ENCODE measurements around the gene LSAMP. TPM values are rescaled to one million over a fixed set of nuclear protein-coding genes. Genes with fewer than 3 reads are reported as not detected.

The LSAMP gene
- polyA plus RNA-seq, 3 donors = not detected

- no peak overlapping the region for H3K27ac ChIP-seq (ENCODE audit: low read depth in 1 of 2, low read length in 2 of 2)
- no peak overlapping the region for H3K27ac Mint-ChIP-seq
- intact Hi-C loops (cut with micrococcal nuclease) = no loop called here
- no peaks in the 10 kb centered on the region for H3K27me3 ChIP-seq (ENCODE audit: control insufficient read depth in 2 of 2, insufficient read depth in 2 of 2, low read length in 2 of 2)
- no peaks in the 10 kb centered on the region for H3K79me2 ChIP-seq (ENCODE audit: insufficient read depth, low read length)
- no peaks in the 10 kb centered on the region for H3K4me1 Mint-ChIP-seq
- H3K4me1 ChIP-seq (ENCODE audit: control insufficient read depth in 1 of 2, insufficient read depth in 2 of 2, low read length in 2 of 2) = no peaks in the 10 kb centered on the region
- no peak overlapping the region for H2AFZ ChIP-seq (ENCODE audit: insufficient read depth, low read depth, low read length, poor library complexity, severe bottlenecking)
- TF ChIP-seq CTCF (IDR thresholded peaks at IDR 0.05) = no peak
- no peaks in the 10 kb centered on the region for H3K27me3 Mint-ChIP-seq (ENCODE audit: low read depth in 3 of 3)
- no peak overlapping the region for H3K9ac ChIP-seq (ENCODE audit: insufficient read depth, low read length, poor library complexity, severe bottlenecking)
- H3K9me3 Mint-ChIP-seq = peaks cover 2 to 10% (median 9%) of the 10 kb centered on the region in 7 donors
- no peaks in the 10 kb centered on the region for H3K36me3 ChIP-seq (replicated peaks in 1 of 2; ENCODE audit: control insufficient read depth in 1 of 2, insufficient read depth in 2 of 2, low read length in 2 of 2)
- no peak overlapping the region for H3K4me3 ChIP-seq (replicated peaks in 1 of 3; ENCODE audit: low read depth in 2 of 3, low read length in 3 of 3)
- no peaks in the 10 kb centered on the region for H3K36me3 Mint-ChIP-seq
- H3K4me3 Mint-ChIP-seq = no peak overlapping the region
- H3K9me3 ChIP-seq (replicated peaks in 1 of 2; ENCODE audit: control insufficient read depth in 1 of 2, insufficient read depth in 1 of 2, low read length in 2 of 2) = peaks cover 11 to 16% of the 10 kb centered on the region in 2 donors
- no peak overlapping the region for H3K4me2 ChIP-seq (replicated peaks; ENCODE audit: extremely low read depth, low read length, poor library complexity, severe bottlenecking)
- DNase-seq = no peak
- H4K20me1 ChIP-seq (ENCODE audit: insufficient read depth, low read length) = no peaks in the 10 kb centered on the region
Measured at GRCh38 chr3:116474801-116475200, 29.5 kb upstream of the LSAMP start.

DNA sequence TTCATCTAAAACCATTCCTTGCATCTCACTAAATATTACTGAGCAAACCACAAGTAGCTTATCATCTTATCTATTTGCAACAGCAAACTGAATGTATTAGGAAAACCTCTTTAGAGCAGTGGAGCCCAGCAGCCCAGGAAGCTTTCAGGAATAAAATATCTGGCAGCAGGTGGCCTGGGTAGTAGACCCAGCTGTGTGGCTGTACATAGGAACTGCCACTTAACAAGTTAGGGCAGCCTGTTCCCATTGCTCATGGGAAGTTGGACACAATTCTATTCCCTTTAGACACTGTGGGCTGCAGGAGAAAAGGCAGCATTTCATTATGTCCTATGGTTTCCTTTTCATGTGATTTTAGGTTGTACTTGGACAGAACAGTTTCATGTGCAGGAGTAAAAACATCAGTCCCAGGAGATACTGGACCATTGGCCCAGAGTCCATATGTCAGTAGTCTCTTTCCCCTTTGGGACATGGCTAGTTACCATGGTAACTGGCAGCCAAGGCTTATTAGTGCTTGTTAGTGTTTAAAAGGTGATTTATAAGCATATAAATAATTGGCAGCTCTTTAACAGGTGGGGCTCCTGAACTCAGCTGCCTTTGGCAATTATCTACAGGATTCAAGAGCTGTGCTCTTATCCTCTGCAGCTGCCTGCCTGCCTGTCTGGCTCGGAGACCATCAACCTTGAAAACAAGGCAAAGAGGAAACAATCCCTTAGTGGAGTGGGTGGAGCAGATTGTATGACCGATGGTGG is 28.9 kb upstream of the LSAMP start:
- 28% methylated on average over 2 of the region's 2 CpGs for WGBS (ENCODE audit: insufficient coverage)
- Histone ChIP-seq H3K4me1 (ENCODE audit: control insufficient read depth in 1 of 2, insufficient read depth in 2 of 2, low read length in 2 of 2) (no peaks in the 10 kb centered on the region), H3K4me2 (replicated peaks; ENCODE audit: extremely low read depth, low read length, poor library complexity, severe bottlenecking) (no peak overlapping the region), H3K4me3 (replicated peaks in 1 of 3; ENCODE audit: low read depth in 2 of 3, low read length in 3 of 3) (no peak overlapping the region), H3K9ac (ENCODE audit: insufficient read depth, low read length, poor library complexity, severe bottlenecking) (no peak overlapping the region), H3K79me2 (ENCODE audit: insufficient read depth, low read length) (no peaks in the 10 kb centered on the region), H3K27me3 (ENCODE audit: control insufficient read depth in 2 of 2, insufficient read depth in 2 of 2, low read length in 2 of 2) (no peaks in the 10 kb centered on the region), H4K20me1 (ENCODE audit: insufficient read depth, low read length) (no peaks in the 10 kb centered on the region), H2AFZ (ENCODE audit: insufficient read depth, low read depth, low read length, poor library complexity, severe bottlenecking) (no peak overlapping the region), H3K27ac (ENCODE audit: low read depth in 1 of 2, low read length in 2 of 2) (no peak overlapping the region), H3K36me3 (replicated peaks in 1 of 2; ENCODE audit: control insufficient read depth in 1 of 2, insufficient read depth in 2 of 2, low read length in 2 of 2) (no peaks in the 10 kb centered on the region), H3K9me3 (replicated peaks in 1 of 2; ENCODE audit: control insufficient read depth in 1 of 2, insufficient read depth in 1 of 2, low read length in 2 of 2) (peaks cover 9 to 16% of the 10 kb centered on the region in 2 donors)
- H3K27me3 Mint-ChIP-seq (ENCODE audit: low read depth in 3 of 3) = no peaks in the 10 kb centered on the region
- no peaks in the 10 kb centered on the region for H3K4me1 Mint-ChIP-seq
- no peaks in the 10 kb centered on the region for H3K36me3 Mint-ChIP-seq
- DNase-seq = no peak
- no peak overlapping the region for H3K4me3 Mint-ChIP-seq
- intact Hi-C loops (cut with micrococcal nuclease) = no loop called here
- H3K27ac Mint-ChIP-seq = no peak overlapping the region
- no peak for TF ChIP-seq CTCF (IDR thresholded peaks at IDR 0.05)
- peaks cover 0 to 8% (median 7%) of the 10 kb centered on the region in 7 donors for H3K9me3 Mint-ChIP-seq
